Lung (tissue), 12 donors: ENCODE measurements around the gene MAGI2. TPM values are rescaled to one million over a fixed set of nuclear protein-coding genes. Genes with fewer than 3 reads are reported as not detected.

Source experiments
- ATAC-seq: fragments of 200-7000 bp; cut with Tn5 transposase; one replicate; pipeline ENCODE4 v1.9.1; 2020; ENCODE audit warnings: moderate number of reproducible peaks; ENCODE audit not compliant: insufficient read depth, low FRiP score
- DNase-seq, 3 donors: peaks; one replicate each; pipeline ENCODE4 v3.0.0-alpha.2; 2013 to 2017
- H3K27ac ChIP-seq, 2 donors: one replicate each; pipeline ENCODE4 v1.5.1; 2013; ENCODE audit warnings: mild to moderate bottlenecking in 2 of 2, moderate library complexity in 2 of 2, control low read depth in 1 of 2, inconsistent platforms in 1 of 2, low read depth in 1 of 2, low read length in 1 of 2
- H3K27me3 ChIP-seq, 3 donors: one replicate each; pipeline ENCODE4 v1.5.1; 2013; ENCODE audit warnings: low read length in 2 of 3; ENCODE audit not compliant: control insufficient read depth in 3 of 3, insufficient read depth in 3 of 3
- H3K36me3 ChIP-seq, 4 donors: one replicate each; pipeline ENCODE4 v1.5.1; 2013; ENCODE audit warnings: low read length in 4 of 4, mild to moderate bottlenecking in 1 of 4, moderate library complexity in 1 of 4; ENCODE audit not compliant: control insufficient read depth in 4 of 4, insufficient read depth in 4 of 4
- H3K4me1 ChIP-seq, 5 donors: one replicate each; pipeline ENCODE4 v1.5.1; 2013; ENCODE audit warnings: low read length in 5 of 5, mild to moderate bottlenecking in 2 of 5, moderate library complexity in 1 of 5; ENCODE audit not compliant: control insufficient read depth in 5 of 5, insufficient read depth in 5 of 5
- H3K4me3 ChIP-seq: one replicate; pipeline ENCODE4 v1.5.1; 2013; ENCODE audit warnings: mild to moderate bottlenecking, control low read depth, moderate library complexity
- H3K9ac ChIP-seq, 2 donors: one replicate each; pipeline ENCODE4 v1.5.1; 2013; ENCODE audit warnings: low read length in 2 of 2, control low read depth in 1 of 2; ENCODE audit not compliant: insufficient read depth in 1 of 2
- H3K9me3 ChIP-seq, 4 donors: one replicate each; pipeline ENCODE4 v1.5.1; 2013; ENCODE audit warnings: low read length in 3 of 4, mild to moderate bottlenecking in 1 of 4, moderate library complexity in 1 of 4; ENCODE audit not compliant: control insufficient read depth in 4 of 4, insufficient read depth in 3 of 4
- WGBS, 2 donors: extraction: QIAGEN DNeasy Blood & Tissue Kit; methylation state at CpG; one replicate each; pipeline ENCODE4 v1.1.7; 2013; 5-methylcytosine and 5-hydroxymethylcytosine counted together
- polyA plus RNA-seq, 2 donors: library from polyadenylated mRNA; stranded (reverse); fragments of 200-250 nt; gene quantifications; one replicate each; pipeline ENCODE4 v1.2.1, GENCODE V29; 2013
- total RNA-seq, 2 donors: library from RNA; depleted of rRNA in 1 of 2; stranded (reverse); fragments of >200 nt in 1 of 2; gene quantifications; one replicate each; pipeline ENCODE4 v1.2.1, GENCODE V29; 2014 to 2021
- TF ChIP-seq, protein P1 (sequence below): IDR thresholded peaks from 2 replicates; pipeline ENCODE4 v1.5.1; 2012; ENCODE audit warnings: mild to moderate bottlenecking; ENCODE audit errors: control extremely low read depth, extremely low read depth
- donor health status: control.
- donor health status: control.
- donor health status: Bipolar disorder and iron deficiency.
- donor health status: healthy.
- donor health status: DM: yes; HTN: yes; CAD: no.

MAGI2 gene
- total and polyA plus RNA-seq, 4 donors: 0.94 to 18.0 (median 5.3) TPM

DNA sequence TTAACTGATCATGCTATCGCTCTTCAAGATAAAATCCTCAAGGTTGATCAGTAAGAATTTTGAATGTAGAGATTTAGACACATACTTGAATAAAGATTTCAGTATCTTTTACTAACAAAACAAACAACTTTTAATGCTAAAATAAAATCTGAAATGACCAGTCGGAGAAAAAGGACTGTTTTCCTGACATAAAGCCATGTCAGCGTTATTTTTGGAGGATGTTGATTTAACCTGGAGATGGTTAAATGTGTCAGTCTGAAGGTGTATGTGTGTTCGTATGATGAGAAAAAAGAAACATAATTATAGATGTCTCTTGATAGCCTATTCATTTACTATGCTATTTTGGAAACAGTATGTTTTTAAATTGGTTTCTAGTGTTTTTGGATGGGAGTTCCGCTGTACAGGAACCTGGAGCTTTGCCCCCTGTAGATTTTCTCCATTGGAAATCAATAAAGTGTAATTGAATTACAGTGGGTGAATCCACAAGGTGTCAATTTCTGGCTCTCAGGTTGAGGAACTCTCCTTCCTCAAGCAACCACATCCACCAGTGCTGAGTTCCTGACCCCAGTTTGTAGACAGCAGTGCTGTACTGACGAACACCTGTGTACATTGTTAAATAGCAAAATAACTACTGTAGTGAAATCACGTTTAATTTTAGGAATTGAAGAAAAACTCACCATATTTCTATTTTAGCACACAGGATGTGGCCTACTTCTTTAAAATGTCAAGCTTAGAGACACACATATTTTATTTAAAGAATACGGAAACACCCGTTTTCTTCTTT lies 670.1 kb downstream of the MAGI2 start:
- no peak overlapping the region for H3K4me3 ChIP-seq
- TF ChIP-seq, protein P1, sequence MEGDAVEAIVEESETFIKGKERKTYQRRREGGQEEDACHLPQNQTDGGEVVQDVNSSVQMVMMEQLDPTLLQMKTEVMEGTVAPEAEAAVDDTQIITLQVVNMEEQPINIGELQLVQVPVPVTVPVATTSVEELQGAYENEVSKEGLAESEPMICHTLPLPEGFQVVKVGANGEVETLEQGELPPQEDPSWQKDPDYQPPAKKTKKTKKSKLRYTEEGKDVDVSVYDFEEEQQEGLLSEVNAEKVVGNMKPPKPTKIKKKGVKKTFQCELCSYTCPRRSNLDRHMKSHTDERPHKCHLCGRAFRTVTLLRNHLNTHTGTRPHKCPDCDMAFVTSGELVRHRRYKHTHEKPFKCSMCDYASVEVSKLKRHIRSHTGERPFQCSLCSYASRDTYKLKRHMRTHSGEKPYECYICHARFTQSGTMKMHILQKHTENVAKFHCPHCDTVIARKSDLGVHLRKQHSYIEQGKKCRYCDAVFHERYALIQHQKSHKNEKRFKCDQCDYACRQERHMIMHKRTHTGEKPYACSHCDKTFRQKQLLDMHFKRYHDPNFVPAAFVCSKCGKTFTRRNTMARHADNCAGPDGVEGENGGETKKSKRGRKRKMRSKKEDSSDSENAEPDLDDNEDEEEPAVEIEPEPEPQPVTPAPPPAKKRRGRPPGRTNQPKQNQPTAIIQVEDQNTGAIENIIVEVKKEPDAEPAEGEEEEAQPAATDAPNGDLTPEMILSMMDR: no peak

DNA sequence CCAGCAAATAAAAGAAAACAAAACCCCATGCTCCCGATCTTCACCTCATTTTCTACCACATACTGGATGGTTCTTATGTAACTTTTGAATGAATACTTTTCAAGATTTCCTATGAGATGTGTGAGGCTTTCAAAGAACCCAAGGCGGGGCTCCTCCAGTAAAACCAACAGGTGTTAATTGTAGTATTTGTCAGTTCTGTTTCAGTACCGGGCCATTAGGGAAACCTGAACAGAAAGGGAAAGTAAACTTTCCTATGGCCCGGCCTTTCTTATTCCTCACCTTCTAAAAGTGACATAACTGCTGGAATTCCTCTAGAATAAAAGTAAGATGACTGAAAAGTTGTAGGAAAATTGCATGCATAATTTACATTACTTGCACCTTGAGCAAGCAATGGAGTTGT lies 672.9 kb downstream of the MAGI2 start:
- 51 to 71% methylated on average over 4 of the region's 4 CpGs for WGBS, 2 donors

More for the DNA sequence above, 670.1 kb downstream of the MAGI2 start:
- H3K4me1 ChIP-seq: no peaks in the 10 kb centered on the region
- no peak for DNase-seq
- no peaks in the 10 kb centered on the region for H3K36me3 ChIP-seq
- no peaks in the 10 kb centered on the region for H3K9me3 ChIP-seq
- WGBS, 2 donors: 65 to 79% methylated on average over 9 of the region's 9 CpGs
- no peak overlapping the region for H3K9ac ChIP-seq
- H3K27me3 ChIP-seq: no peaks in the 10 kb centered on the region
- no peak for ATAC-seq
- H3K27ac ChIP-seq: no peak overlapping the region

DNA sequence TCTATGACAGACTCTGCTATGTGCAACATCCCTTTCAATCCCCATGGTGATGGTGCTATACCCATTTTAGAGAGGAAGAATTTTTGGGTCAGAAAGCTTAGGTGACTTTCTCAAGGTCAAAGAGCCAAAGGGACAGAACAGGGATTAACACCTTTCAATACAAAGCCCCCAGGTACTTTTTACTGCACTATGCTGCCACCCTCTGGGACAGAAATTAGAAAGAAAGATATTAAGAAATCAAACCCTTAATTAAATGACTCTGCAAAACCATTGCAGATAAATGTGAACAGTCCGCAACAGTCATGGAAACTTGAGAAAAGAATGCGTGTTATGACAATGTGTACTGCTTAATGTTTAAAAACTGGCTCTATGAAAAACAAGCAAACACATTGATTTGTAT lies 673.7 kb downstream of the MAGI2 start:
- TF ChIP-seq, protein P1: no peak
- no peak for DNase-seq
- no peak overlapping the region for H3K4me3 ChIP-seq
- H3K9ac ChIP-seq: no peak overlapping the region
- H3K4me1 ChIP-seq: no peaks in the 10 kb centered on the region
- WGBS, 2 donors: 94 to 99% methylated on average over 2 of the region's 2 CpGs
- H3K9me3 ChIP-seq: no peaks in the 10 kb centered on the region
- H3K27ac ChIP-seq: no peak overlapping the region
- no peaks in the 10 kb centered on the region for H3K36me3 ChIP-seq
- H3K27me3 ChIP-seq: no peaks in the 10 kb centered on the region
- ATAC-seq: no peak

More for the DNA sequence above, 672.9 kb downstream of the MAGI2 start:
- DNase-seq (no peak), ATAC-seq (no peak)
- Histone ChIP-seq H3K36me3 (no peaks in the 10 kb centered on the region), H3K27ac (no peak overlapping the region), H3K4me3 (no peak overlapping the region), H3K9me3 (no peaks in the 10 kb centered on the region), H3K27me3 (no peaks in the 10 kb centered on the region), H3K4me1 (no peaks in the 10 kb centered on the region), H3K9ac (no peak overlapping the region)
- TF ChIP-seq, protein P1: no peak

DNA sequence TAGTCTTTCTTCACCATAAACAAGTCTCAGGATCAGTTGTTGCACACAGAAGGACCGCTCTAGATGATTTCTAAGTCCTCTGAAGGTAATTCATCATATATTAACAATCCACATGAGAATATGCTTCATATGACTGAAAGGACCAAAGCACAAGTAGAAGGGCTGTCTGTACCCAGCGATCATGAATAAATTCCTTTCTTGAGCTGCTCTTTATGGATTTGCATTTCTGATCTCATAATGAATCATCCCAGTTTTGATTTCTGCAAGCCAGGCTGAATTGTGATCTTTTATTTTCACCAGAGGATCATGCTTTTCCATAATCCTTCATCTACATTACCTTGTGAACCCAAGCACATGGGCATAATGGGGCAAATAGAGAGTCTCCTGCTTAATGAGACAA lies 675.6 kb downstream of the MAGI2 start:
- H3K4me1 ChIP-seq: no peaks in the 10 kb centered on the region
- no peak overlapping the region for H3K27ac ChIP-seq
- ATAC-seq (no peak), DNase-seq (no peak)
- H3K36me3 ChIP-seq: no peaks in the 10 kb centered on the region
- no peaks in the 10 kb centered on the region for H3K27me3 ChIP-seq
- H3K4me3 ChIP-seq: no peak overlapping the region
- 92 to 93% methylated on average over 2 of the region's 2 CpGs for WGBS, 2 donors
- H3K9me3 ChIP-seq: no peaks in the 10 kb centered on the region
- no peak overlapping the region for H3K9ac ChIP-seq
- TF ChIP-seq, protein P1: no peak
